Measurements from ENCODE around the gene ATXN10.

DNA sequence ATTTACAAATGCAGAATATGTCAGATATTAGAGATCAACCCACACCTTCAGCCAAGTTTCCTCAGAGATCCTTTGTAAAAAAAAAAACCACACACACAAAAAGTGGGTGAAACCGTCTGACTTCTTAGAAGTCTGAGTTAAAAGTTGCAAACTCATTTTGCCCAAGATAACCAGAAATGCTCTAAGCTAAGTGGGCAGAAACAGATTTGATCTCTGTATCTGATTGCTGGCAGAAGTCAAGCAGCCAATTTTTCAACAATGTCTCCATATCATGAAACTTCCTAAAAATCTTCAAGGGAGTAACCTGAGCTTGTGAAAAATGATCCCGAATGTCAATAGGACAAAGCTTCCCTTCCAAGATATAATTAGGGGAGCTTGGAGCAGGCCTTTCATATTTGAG is 28.6 kb upstream of the ATXN10 start:
- TF ChIP-seq, protein P1, sequence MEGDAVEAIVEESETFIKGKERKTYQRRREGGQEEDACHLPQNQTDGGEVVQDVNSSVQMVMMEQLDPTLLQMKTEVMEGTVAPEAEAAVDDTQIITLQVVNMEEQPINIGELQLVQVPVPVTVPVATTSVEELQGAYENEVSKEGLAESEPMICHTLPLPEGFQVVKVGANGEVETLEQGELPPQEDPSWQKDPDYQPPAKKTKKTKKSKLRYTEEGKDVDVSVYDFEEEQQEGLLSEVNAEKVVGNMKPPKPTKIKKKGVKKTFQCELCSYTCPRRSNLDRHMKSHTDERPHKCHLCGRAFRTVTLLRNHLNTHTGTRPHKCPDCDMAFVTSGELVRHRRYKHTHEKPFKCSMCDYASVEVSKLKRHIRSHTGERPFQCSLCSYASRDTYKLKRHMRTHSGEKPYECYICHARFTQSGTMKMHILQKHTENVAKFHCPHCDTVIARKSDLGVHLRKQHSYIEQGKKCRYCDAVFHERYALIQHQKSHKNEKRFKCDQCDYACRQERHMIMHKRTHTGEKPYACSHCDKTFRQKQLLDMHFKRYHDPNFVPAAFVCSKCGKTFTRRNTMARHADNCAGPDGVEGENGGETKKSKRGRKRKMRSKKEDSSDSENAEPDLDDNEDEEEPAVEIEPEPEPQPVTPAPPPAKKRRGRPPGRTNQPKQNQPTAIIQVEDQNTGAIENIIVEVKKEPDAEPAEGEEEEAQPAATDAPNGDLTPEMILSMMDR (IDR thresholded peaks at IDR 0.05): no peak
- no peak for TF ChIP-seq POLR2A (IDR thresholded peaks at IDR 0.05)
